Measurements from ENCODE around the gene CHTF8.

Gene CHTF8

GRCh38 chr16:69165584-69165983 lies 33.2 kb upstream of the CHTF8 start:
- Histone ChIP-seq H3K36me3 (ENCODE audit: insufficient read depth, low read length) (peaks cover 91% of the 10 kb centered on the region), H4K20me1 (ENCODE audit: insufficient read depth, low read length) (no peaks in the 10 kb centered on the region), H2AFZ (ENCODE audit: low read length) (no peak overlapping the region), H3K4me1 (ENCODE audit: insufficient read depth, low read length, severe bottlenecking) (no peaks in the 10 kb centered on the region), H3K9ac (ENCODE audit: low read length) (no peak overlapping the region), H3K27me3 (ENCODE audit: insufficient read depth, low read length) (no peaks in the 10 kb centered on the region), H3K79me2 (ENCODE audit: insufficient read depth, low read length) (no peaks in the 10 kb centered on the region), H3K4me3 (ENCODE audit: low read depth, low read length, poor library complexity, severe bottlenecking) (no peak overlapping the region), H3K9me3 (ENCODE audit: low read length) (no peaks in the 10 kb centered on the region), H3F3A (ENCODE audit: insufficient read depth, low read length) (no peaks in the 10 kb centered on the region), H3K27ac (ENCODE audit: low read depth, low read length, poor library complexity, severe bottlenecking) (no peak overlapping the region), H3K9me2 (ENCODE audit: low read depth, low read length) (no peaks in the 10 kb centered on the region), H3K4me2 (ENCODE audit: low read length) (no peak overlapping the region)
- TF ChIP-seq EZH2 (IDR thresholded peaks at IDR 0.05; ENCODE audit: borderline replicate concordance, low read length) (no peak), CTCF (IDR thresholded peaks at IDR 0.05; ENCODE audit: low read length) (no peak)

GRCh38 chr16:69160192-69160591 lies 27.8 kb upstream of the CHTF8 start:
- no peaks in the 10 kb centered on the region for H3F3A ChIP-seq (ENCODE audit: insufficient read depth, low read length)
- no peak overlapping the region for H3K9ac ChIP-seq (ENCODE audit: low read length)
- H2AFZ ChIP-seq (ENCODE audit: low read length) = no peak overlapping the region
- no peaks in the 10 kb centered on the region for H3K27me3 ChIP-seq (ENCODE audit: insufficient read depth, low read length)
- H3K27ac ChIP-seq (ENCODE audit: low read depth, low read length, poor library complexity, severe bottlenecking) = no peak overlapping the region
- H3K36me3 ChIP-seq (ENCODE audit: insufficient read depth, low read length) = peaks cover 83% of the 10 kb centered on the region
- no peak overlapping the region for H3K4me2 ChIP-seq (ENCODE audit: low read length)
- H3K79me2 ChIP-seq (ENCODE audit: insufficient read depth, low read length) = no peaks in the 10 kb centered on the region
- H3K4me1 ChIP-seq (ENCODE audit: insufficient read depth, low read length, severe bottlenecking) = no peaks in the 10 kb centered on the region
- H3K9me2 ChIP-seq (ENCODE audit: low read depth, low read length) = no peaks in the 10 kb centered on the region
- no peaks in the 10 kb centered on the region for H3K9me3 ChIP-seq (ENCODE audit: low read length)
- H4K20me1 ChIP-seq (ENCODE audit: insufficient read depth, low read length) = no peaks in the 10 kb centered on the region
- TF ChIP-seq CTCF (IDR thresholded peaks at IDR 0.05; ENCODE audit: low read length) (no peak), EZH2 (IDR thresholded peaks at IDR 0.05; ENCODE audit: borderline replicate concordance, low read length) (no peak)
- H3K4me3 ChIP-seq (ENCODE audit: low read depth, low read length, poor library complexity, severe bottlenecking) = no peak overlapping the region

GRCh38 chr16:69157196-69157595 lies 24.8 kb upstream of the CHTF8 start:
- H4K20me1 ChIP-seq (ENCODE audit: insufficient read depth, low read length) = no peaks in the 10 kb centered on the region
- H3K36me3 ChIP-seq (ENCODE audit: insufficient read depth, low read length) = peaks cover 85% of the 10 kb centered on the region
- no peaks in the 10 kb centered on the region for H3K79me2 ChIP-seq (ENCODE audit: insufficient read depth, low read length)
- no peaks in the 10 kb centered on the region for H3K27me3 ChIP-seq (ENCODE audit: insufficient read depth, low read length)
- no peaks in the 10 kb centered on the region for H3K9me3 ChIP-seq (ENCODE audit: low read length)
- H3K4me2 ChIP-seq (ENCODE audit: low read length) = no peak overlapping the region
- H2AFZ ChIP-seq (ENCODE audit: low read length) = no peak overlapping the region
- H3F3A ChIP-seq (ENCODE audit: insufficient read depth, low read length) = no peaks in the 10 kb centered on the region
- no peak overlapping the region for H3K9ac ChIP-seq (ENCODE audit: low read length)
- H3K4me3 ChIP-seq (ENCODE audit: low read depth, low read length, poor library complexity, severe bottlenecking) = no peak overlapping the region
- no peaks in the 10 kb centered on the region for H3K4me1 ChIP-seq (ENCODE audit: insufficient read depth, low read length, severe bottlenecking)
- TF ChIP-seq EZH2 (IDR thresholded peaks at IDR 0.05; ENCODE audit: borderline replicate concordance, low read length) (no peak), CTCF (IDR thresholded peaks at IDR 0.05; ENCODE audit: low read length) (no peak)
- no peaks in the 10 kb centered on the region for H3K9me2 ChIP-seq (ENCODE audit: low read depth, low read length)
- no peak overlapping the region for H3K27ac ChIP-seq (ENCODE audit: low read depth, low read length, poor library complexity, severe bottlenecking)
